OCI-LY1 (cell line): ENCODE measurements around the gene RPS6KA3.

Source experiments
- EZH2 ChIP-seq: fragments of 200-600 bp; sonication (generic), shearing (Covaris generic); IDR thresholded peaks from 2 replicates; pipeline ENCODE4 v1.8.0; 2017; ENCODE audit warnings: borderline replicate concordance, mixed run types, mild to moderate bottlenecking, antibody characterized with exemption, low read length, moderate library complexity, mixed read lengths
- TF ChIP-seq, protein P1 (sequence below): fragments of 200-600 bp; sonication (generic), shearing (Covaris generic); IDR thresholded peaks from 2 replicates; pipeline ENCODE4 v1.5.1; 2017; ENCODE audit warnings: mild to moderate bottlenecking, antibody characterized with exemption, low read length, moderate library complexity, mixed read lengths

DNA sequence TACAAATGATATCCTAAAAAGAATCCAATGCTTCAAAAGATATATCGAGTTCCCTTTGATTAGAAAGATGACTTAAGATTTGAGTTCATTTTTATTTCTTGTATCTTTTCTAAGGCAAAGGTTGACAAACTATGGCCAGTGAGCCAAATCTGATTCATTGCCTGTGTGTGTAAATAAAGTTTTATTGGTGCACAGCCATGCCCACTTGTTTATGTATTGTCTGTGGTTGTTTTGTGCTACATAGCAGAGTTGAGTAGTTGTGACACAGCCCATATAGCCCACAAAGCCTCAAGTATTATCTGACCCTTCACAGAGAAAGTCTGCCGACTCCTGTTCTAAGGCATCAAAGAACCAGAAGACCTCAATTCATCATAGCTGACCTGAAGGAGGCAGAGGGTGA lies 92.9 kb downstream of the RPS6KA3 start:
- TF ChIP-seq, protein P1, sequence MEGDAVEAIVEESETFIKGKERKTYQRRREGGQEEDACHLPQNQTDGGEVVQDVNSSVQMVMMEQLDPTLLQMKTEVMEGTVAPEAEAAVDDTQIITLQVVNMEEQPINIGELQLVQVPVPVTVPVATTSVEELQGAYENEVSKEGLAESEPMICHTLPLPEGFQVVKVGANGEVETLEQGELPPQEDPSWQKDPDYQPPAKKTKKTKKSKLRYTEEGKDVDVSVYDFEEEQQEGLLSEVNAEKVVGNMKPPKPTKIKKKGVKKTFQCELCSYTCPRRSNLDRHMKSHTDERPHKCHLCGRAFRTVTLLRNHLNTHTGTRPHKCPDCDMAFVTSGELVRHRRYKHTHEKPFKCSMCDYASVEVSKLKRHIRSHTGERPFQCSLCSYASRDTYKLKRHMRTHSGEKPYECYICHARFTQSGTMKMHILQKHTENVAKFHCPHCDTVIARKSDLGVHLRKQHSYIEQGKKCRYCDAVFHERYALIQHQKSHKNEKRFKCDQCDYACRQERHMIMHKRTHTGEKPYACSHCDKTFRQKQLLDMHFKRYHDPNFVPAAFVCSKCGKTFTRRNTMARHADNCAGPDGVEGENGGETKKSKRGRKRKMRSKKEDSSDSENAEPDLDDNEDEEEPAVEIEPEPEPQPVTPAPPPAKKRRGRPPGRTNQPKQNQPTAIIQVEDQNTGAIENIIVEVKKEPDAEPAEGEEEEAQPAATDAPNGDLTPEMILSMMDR, result no peak
- no peak for TF ChIP-seq EZH2
